ENCODE measurements around the gene MTX3. TPM values are rescaled to one million over a fixed set of nuclear protein-coding genes. Genes with fewer than 3 reads are reported as not detected.

MTX3 gene
- total RNA-seq, 2 donors from 2014 or later = 8.3 to 9.4 TPM

- H3K9me3 ChIP-seq = no peaks in the 10 kb centered on the region
- H3K27me3 ChIP-seq = no peaks in the 10 kb centered on the region
- no peak overlapping the region for H3K9ac ChIP-seq (ENCODE audit: low read depth in 2 of 2, low read length in 2 of 2)
- intact Hi-C loops (cut with DNase I) = no loop called here
- no peak overlapping the region for H3K4me3 ChIP-seq
- H3K27ac ChIP-seq = no peak overlapping the region
- no peak for TF ChIP-seq CTCF (IDR thresholded peaks at IDR 0.05)
- no peaks in the 10 kb centered on the region for H3K36me3 ChIP-seq
- DNase-seq = no peak
- H3K4me1 ChIP-seq = no peaks in the 10 kb centered on the region
Observed at GRCh38 chr5:79936002-79936645, 54.9 kb downstream of the MTX3 start.

DNA sequence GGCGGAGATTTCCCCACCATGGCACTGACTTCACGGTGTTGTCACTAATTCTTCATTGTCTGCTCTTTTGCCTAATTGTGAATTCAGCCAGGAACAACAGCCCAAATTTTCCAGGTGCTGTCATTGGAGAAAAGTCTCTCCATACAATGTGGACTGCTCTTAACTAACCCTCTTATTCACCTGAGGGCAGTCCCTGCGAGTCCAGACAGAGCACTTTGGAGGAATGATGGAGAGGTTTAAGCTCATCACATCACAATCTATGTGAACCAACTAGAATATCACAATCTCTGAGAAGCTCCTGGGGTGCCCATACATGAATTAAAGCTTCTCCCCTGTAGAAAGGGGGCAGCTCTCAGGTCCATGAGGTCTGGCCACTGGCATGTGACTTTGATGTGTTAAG lies 56.4 kb downstream of the MTX3 start:
- no peaks in the 10 kb centered on the region for H3K9me3 ChIP-seq
- DNase-seq = no peak
- H3K36me3 ChIP-seq = no peaks in the 10 kb centered on the region
- no peaks in the 10 kb centered on the region for H3K27me3 ChIP-seq
- no peak for TF ChIP-seq CTCF (IDR thresholded peaks at IDR 0.05)
- H3K4me1 ChIP-seq = no peaks in the 10 kb centered on the region
- H3K9ac ChIP-seq (ENCODE audit: low read depth in 2 of 2, low read length in 2 of 2) = no peak overlapping the region
- H3K4me3 ChIP-seq = no peak overlapping the region
- intact Hi-C loops (cut with DNase I) = no loop called here
- no peak overlapping the region for H3K27ac ChIP-seq

- no peak overlapping the region for H3K27ac ChIP-seq
- no peaks in the 10 kb centered on the region for H3K36me3 ChIP-seq
- no peaks in the 10 kb centered on the region for H3K4me1 ChIP-seq
- intact Hi-C loops (cut with DNase I) = no loop called here
- no peaks in the 10 kb centered on the region for H3K27me3 ChIP-seq
- no peak overlapping the region for H3K9ac ChIP-seq (ENCODE audit: low read depth in 2 of 2, low read length in 2 of 2)
- no peak for TF ChIP-seq CTCF (IDR thresholded peaks at IDR 0.05)
- DNase-seq = no peak
- H3K4me3 ChIP-seq = no peak overlapping the region
- no peaks in the 10 kb centered on the region for H3K9me3 ChIP-seq
Observed at GRCh38 chr5:79932510-79933504, 58.3 kb downstream of the MTX3 start.

GRCh38 chr5:79931866-79932265 lies 59.2 kb downstream of the MTX3 start:
- Histone ChIP-seq H3K36me3 (no peaks in the 10 kb centered on the region), H3K4me1 (no peaks in the 10 kb centered on the region), H3K9me3 (no peaks in the 10 kb centered on the region), H3K9ac (ENCODE audit: low read depth in 2 of 2, low read length in 2 of 2) (no peak overlapping the region), H3K27me3 (no peaks in the 10 kb centered on the region), H3K4me3 (no peak overlapping the region), H3K27ac (no peak overlapping the region)
- intact Hi-C loops (cut with DNase I) = no loop called here
- DNase-seq = no peak
- TF ChIP-seq CTCF (IDR thresholded peaks at IDR 0.05) = no peak

GRCh38 chr5:79931409-79931808 lies 59.7 kb downstream of the MTX3 start:
- H3K36me3 ChIP-seq = no peaks in the 10 kb centered on the region
- H3K4me3 ChIP-seq = no peak overlapping the region
- no peak overlapping the region for H3K27ac ChIP-seq
- TF ChIP-seq CTCF (IDR thresholded peaks at IDR 0.05) = no peak
- no peaks in the 10 kb centered on the region for H3K9me3 ChIP-seq
- no peaks in the 10 kb centered on the region for H3K4me1 ChIP-seq
- no peak overlapping the region for H3K9ac ChIP-seq (ENCODE audit: low read depth in 2 of 2, low read length in 2 of 2)
- H3K27me3 ChIP-seq = no peaks in the 10 kb centered on the region
- intact Hi-C loops (cut with DNase I) = no loop called here
- no peak for DNase-seq

All from colonic mucosa (tissue), 4 donors.